Mononuclear cell (primary cell): Measurements from ENCODE around the gene SMCO4. TPM values are rescaled to one million over a fixed set of nuclear protein-coding genes. Genes with fewer than 3 reads are reported as not detected.

ENCODE experiments used
- H3K27me3 ChIP-seq: 2 replicates; pipeline ENCODE4 v1.6.0; 2011; ENCODE audit warnings: low read length, control low read depth; ENCODE audit not compliant: insufficient read depth
- H3K4me1 ChIP-seq: 2 replicates; pipeline ENCODE4 v1.5.1; 2011; ENCODE audit warnings: mild to moderate bottlenecking, low read length, control low read depth; ENCODE audit not compliant: insufficient read depth
- H3K4me3 ChIP-seq: 2 replicates; pipeline ENCODE4 v1.5.1; 2011; ENCODE audit warnings: mild to moderate bottlenecking, low read length, moderate library complexity
- H3K9me3 ChIP-seq: 2 replicates; pipeline ENCODE4 v1.5.1; 2011; ENCODE audit warnings: low read depth, mild to moderate bottlenecking, control low read depth, low read length
- total RNA-seq: library from RNA; depleted of rRNA; stranded (reverse); fragments of >200 nt; gene quantifications from one replicate; pipeline ENCODE4 v1.2.3, GENCODE V29; 2012

Gene SMCO4
- total RNA-seq, 1 donor = 3.3 TPM

DNA sequence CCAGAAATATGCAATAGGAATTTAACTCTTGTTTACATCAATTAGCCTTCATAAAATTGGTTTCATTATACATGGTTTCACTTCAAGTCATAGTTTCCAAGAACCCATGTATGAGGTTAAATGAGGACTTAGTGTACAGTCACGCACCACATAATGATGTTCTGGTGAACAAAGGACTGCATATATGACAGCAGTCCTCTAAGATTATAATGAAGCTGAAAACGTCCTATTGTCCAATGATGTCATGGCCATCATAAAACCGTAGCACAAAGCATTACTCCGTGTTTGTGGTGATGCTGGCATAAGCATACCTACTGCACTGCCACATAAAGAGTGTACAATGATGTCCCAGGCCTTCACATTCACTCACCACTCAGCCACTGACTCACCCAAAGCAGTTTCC lies 31.1 kb downstream of the SMCO4 start:
- Histone ChIP-seq H3K27me3 (no peaks in the 10 kb centered on the region), H3K4me3 (no peak overlapping the region), H3K4me1 (peaks cover 13% of the 10 kb centered on the region), H3K9me3 (no peaks in the 10 kb centered on the region)

DNA sequence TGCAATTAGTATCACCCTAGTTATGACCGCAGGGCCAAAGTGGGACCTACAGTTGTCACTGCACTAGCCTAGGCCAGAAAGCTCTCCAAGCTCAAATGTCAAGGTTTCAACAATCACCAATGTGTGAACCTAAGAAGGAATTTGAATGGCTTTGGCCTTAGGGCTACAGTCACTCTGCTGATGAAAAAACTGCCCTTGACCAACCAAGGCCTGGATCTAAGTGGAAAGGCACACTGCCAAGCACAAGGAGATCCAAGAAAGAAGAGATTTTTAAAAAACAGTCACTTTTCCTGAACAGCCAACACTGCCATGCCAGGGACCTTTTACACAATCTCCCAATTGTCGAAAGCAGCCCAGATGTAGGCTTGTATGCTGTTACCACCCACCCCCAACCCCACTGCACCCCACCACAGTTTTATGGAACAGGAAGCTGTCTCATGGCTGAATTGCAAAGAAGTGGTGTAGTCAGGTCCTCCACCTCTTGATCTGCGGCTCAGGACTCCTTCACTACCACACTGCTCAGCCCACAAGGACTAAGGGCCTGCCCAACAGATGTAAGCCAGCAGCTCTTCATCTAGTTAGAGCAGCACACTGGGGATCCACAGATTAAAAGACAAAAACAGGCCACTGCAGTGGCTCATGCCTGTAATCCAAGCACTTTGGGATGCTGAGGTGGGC lies 32.9 kb downstream of the SMCO4 start:
- Histone ChIP-seq H3K27me3 (no peaks in the 10 kb centered on the region), H3K4me3 (no peak overlapping the region), H3K9me3 (no peaks in the 10 kb centered on the region), H3K4me1 (peaks cover 7% of the 10 kb centered on the region)

DNA sequence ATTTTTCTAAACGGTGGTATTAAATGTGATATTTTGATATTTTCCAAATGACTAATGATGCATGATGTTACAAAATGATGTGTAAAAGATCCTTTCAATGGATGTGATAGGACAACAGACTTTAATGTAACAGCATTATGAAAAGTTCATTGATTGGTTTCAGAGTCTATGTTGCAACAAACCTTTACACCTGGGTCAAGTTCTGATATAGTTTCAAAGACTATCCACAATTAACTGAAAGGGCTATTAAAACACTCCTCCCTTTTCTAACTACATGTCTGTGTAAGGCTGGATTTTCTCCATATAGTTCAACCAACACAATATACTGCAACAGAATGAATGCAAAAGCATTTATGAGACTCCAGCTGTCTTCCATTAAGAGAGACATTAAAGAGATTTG lies 35.7 kb downstream of the SMCO4 start:
- Histone ChIP-seq H3K27me3 (no peaks in the 10 kb centered on the region), H3K9me3 (no peaks in the 10 kb centered on the region), H3K4me1 (peaks cover under 1% of the 10 kb centered on the region), H3K4me3 (no peak overlapping the region)

DNA sequence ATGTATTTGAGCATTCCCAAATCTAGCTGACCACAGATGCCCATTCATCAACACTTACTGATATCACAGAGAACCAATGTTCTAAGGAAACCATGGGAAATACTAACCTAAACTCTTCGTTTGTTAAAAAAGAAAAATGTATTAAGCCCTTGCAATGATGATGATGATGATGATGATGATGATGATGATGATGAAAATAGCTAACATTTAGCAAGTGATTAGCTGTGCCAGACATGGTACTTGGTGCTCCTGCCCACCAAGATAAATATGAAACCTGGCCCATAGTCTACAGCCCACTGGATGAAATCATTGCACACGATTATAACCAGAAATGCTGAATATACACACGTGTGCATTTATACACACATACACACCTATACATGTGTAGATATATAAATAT lies 37.5 kb downstream of the SMCO4 start:
- Histone ChIP-seq H3K27me3 (no peaks in the 10 kb centered on the region), H3K4me1 (no peaks in the 10 kb centered on the region), H3K9me3 (no peaks in the 10 kb centered on the region), H3K4me3 (no peak overlapping the region)

DNA sequence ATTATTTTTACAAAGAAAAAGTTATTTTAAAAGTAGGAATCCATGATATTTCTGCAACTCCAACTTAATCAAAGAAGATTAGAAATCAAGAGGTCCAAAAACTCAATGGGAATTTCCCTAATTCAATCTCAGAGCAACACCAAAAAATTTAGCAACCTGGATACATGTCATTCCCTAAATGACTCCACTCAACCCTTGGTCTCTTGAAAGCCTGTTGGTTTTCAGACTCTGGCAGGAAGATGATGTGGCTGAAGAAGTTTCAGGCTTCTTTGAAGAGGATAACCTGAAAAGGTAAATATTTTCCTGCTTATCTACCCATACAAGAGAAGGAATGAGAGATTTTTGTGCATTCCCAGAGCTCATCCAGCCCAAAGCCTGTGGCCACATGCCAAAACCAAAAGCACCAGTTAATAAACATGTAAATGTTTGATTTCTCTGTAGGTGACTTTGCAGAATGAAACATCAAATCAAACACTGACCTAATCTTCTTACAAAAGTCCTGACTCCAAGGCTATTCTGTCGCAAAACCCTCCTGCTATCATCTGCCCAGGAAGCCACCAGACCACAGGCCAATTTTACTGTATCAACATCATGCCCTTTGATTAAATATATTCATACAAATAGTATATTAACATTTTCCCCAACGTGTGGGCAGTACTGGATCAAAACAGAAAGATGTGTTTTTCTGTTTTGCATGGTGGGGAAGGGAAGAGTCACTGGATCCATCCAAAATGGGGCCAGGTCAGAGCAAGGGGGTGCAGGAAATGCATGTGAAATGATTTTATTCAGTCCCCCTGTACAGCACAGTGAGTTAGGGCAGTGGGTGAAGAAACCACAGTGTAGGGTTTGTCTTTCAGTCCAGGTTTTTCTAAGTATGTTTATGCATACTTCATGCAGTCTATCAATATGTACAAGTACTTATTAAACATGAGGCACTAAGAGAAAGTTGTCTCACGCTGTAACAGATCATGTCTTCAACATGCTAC lies 38.8 kb downstream of the SMCO4 start:
- H3K4me3 ChIP-seq = no peak overlapping the region
- H3K4me1 ChIP-seq = no peaks in the 10 kb centered on the region
- H3K27me3 ChIP-seq = no peaks in the 10 kb centered on the region
- no peaks in the 10 kb centered on the region for H3K9me3 ChIP-seq

DNA sequence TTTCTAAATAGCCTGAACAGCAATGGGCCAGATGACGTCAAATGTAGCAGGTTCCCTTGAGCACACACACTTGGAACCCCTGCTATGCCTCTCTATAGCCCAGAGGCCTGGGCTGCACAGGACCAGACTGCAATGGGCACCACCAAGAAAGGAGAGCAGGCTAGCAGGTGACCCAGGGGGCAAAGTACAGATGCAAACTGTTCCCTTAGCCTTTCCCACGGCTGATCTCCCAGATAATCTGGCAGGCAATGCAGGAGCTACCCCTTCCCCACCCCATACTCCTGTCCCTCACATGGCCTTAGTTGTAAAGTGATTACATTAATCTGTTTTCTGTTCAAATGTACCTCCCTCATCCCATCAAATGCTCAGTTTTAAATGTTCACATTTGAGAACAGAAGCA lies 41.3 kb downstream of the SMCO4 start:
- no peaks in the 10 kb centered on the region for H3K27me3 ChIP-seq
- H3K9me3 ChIP-seq = no peaks in the 10 kb centered on the region
- H3K4me3 ChIP-seq = no peak overlapping the region
- peaks cover 21% of the 10 kb centered on the region for H3K4me1 ChIP-seq

DNA sequence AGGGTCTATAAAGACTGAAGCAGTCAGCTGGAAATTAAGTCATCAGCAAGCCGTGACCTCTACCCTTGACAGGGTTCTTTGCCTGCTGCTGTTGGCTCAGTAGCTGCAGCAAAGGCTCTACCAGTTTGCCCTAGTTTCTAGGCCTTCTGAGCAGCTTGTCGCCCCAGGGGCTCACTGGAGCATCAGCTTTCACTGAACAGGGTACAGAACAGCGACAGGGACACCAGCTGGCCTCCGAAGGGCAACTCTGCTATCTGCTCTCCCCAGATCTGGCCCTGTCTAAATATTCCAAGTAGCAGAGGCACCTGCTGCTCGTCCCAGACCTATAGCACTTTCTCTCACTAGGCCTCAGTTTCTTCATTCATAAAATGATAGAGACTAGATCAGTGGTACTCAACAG lies 42.4 kb downstream of the SMCO4 start:
- no peaks in the 10 kb centered on the region for H3K27me3 ChIP-seq
- H3K9me3 ChIP-seq = no peaks in the 10 kb centered on the region
- peaks cover 27% of the 10 kb centered on the region for H3K4me1 ChIP-seq
- H3K4me3 ChIP-seq = no peak overlapping the region

DNA sequence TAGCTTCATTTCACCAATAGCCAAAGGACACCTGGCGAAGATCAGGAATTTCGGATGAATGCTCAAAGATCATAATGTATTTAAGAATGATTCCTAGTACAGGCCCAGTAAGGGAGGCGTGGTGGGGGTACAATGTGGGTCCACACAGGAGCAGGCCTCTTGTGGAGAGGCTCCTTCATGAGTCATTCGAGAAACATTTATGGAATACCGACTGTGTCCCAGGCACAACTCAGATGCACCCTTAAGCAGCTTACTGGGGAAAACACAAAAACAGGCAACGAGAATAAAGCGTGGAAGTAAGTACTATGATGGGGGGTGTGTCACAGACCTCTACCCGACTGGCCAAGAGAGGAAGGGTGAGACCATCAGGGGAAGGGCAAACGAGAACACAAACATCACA lies 44.5 kb downstream of the SMCO4 start:
- Histone ChIP-seq H3K4me1 (peaks cover 27% of the 10 kb centered on the region), H3K9me3 (no peaks in the 10 kb centered on the region), H3K4me3 (no peak overlapping the region), H3K27me3 (no peaks in the 10 kb centered on the region)

DNA sequence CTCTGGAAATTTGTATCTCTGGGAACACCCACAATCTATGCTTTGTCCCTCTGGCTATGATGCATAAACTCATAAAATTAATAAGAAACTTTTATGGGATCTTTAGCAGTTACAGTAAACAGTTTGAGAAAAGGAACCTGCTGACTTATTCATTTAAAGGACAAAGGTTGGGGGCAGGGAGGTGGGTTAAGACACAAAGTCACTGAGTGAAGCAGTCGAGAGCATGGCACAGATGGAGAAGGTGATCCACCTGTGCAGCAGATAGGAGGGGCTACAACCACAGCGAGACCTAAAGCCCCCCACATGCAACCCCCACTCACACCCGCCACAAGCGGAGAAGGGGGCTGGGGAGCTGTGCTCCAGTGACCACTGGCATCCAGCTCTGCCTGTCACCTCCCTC lies 45.0 kb downstream of the SMCO4 start:
- Histone ChIP-seq H3K4me3 (no peak overlapping the region), H3K9me3 (no peaks in the 10 kb centered on the region), H3K4me1 (peaks cover 27% of the 10 kb centered on the region), H3K27me3 (no peaks in the 10 kb centered on the region)

DNA sequence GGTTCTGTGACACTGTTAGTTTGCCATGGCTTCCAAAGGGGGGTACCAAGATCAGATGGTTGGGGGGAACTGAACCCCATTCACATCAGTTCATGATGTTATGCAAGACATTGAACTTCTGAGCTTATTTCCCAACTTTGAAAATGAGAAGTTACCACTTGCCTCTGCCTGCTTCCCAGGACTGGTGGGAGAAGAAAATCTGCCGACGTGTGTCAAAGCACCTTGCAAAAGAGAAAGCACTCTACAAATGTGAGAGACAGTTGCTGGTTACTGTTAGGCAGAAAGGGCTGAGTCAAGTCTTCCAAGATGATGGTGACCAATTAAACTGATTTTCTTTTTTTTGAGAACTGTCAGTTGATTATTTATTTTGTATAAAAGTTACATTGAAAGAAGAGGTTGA lies 45.6 kb downstream of the SMCO4 start:
- Histone ChIP-seq H3K4me1 (peaks cover 27% of the 10 kb centered on the region), H3K9me3 (no peaks in the 10 kb centered on the region), H3K4me3 (no peak overlapping the region), H3K27me3 (no peaks in the 10 kb centered on the region)

DNA sequence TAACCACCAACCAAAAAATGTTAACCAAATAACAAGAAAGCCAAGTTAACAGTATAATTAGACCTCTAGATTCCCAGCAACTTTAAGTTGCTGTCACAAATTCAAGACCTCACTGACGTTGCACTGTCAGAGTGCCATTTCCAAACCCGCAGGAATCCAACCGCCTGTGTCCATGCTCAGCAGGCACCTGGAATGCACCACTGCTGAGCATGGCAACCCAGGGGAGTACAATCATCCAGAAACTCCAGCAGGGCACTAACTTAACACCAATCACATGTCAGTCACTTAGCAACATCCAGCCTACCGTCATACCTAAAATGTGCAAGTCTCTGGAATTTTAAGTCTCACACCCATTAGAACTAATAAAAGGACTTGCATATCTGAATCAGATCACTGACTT lies 48.8 kb downstream of the SMCO4 start:
- peaks cover 27% of the 10 kb centered on the region for H3K4me1 ChIP-seq
- no peak overlapping the region for H3K4me3 ChIP-seq
- no peaks in the 10 kb centered on the region for H3K9me3 ChIP-seq
- no peaks in the 10 kb centered on the region for H3K27me3 ChIP-seq

DNA sequence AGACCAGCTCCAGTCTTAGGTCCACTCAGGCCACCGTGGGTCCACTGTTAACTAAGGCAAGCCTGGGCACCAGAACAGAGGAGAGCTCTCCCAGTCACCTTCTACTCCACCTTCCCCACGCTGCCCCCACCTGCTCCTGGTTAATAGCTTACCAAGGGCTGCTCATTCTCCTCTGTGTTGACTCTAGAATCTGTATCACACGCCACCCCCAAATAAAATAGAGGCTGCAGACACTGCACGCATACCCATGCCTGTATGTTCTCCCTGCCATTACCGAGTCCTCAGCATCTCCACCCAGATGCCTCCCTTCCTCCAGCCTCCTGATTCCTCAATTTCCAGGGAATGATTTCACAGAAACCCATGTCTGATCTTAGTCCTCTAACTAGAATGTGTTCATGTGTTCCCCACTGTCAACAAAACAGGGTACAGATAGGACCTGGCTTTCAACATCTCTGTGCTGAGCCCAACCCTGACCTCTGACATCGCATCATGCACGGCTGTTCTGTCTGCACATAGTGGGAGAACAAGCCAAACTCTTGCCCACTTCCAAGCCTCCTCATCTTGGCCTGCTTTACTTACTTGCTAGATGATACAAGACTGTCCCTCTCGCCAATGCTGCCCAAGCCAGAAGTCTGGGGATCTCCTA lies 49.8 kb downstream of the SMCO4 start:
- Histone ChIP-seq H3K4me3 (no peak overlapping the region), H3K27me3 (no peaks in the 10 kb centered on the region), H3K9me3 (no peaks in the 10 kb centered on the region), H3K4me1 (peaks cover 21% of the 10 kb centered on the region)

DNA sequence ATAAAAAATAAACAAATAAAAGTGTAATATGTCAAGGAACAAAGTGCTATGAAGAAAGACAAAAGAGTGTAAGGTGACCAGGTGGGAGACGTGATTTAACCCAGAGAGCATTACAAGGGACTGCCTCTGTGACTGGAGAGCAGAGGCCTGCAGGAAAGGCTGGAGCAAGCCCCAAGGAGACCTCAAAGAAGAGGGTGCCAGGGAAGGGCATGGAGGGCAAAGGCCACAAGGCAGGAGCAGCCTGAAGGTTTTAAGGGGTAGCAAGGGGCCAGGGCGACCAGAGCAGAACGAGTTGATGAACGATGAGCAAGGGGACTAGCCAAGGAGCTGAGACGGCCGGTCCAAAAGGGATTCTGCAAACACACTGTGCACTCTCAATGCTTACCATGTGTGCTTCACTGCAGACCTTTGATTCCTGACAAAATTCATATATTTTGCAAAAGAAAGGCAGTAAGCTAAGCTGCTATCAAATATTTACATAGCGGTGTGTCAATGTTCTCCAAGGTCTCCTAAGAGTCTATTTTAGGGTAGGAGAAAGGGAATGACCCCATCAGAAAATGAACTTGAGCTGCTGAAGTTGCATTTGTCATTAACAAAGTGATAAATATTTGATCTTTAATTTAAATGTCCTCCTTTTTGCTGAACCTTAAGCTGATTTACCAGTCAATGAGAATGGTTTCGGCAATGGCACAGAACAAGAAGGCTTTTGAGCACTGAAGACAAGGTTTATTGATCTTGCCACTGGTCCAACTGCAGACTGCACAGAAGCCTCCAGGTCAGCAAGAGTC lies 50.5 kb downstream of the SMCO4 start:
- Histone ChIP-seq H3K4me3 (no peak overlapping the region), H3K27me3 (no peaks in the 10 kb centered on the region), H3K4me1 (peaks cover 14% of the 10 kb centered on the region), H3K9me3 (no peaks in the 10 kb centered on the region)

DNA sequence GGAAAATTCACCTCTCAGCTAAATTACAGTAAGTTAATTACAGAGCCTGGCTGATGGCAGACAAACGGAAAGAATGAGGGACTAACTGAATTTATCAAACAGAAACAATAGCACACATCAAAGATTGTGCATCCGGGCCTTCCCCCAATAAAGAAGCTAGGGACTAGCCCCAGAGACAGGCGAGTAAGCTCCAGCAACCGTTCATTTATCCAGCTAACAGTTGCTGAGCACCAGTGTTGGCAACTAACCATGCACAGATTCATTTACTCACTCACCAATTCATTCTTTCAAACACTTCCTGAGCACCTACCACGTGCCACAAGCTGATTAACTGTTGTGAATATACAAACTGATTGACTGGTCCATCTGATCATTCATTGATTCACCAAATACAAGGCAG lies 51.2 kb downstream of the SMCO4 start:
- H3K27me3 ChIP-seq = no peaks in the 10 kb centered on the region
- peaks cover 7% of the 10 kb centered on the region for H3K4me1 ChIP-seq
- H3K9me3 ChIP-seq = no peaks in the 10 kb centered on the region
- no peak overlapping the region for H3K4me3 ChIP-seq
